Astrocyte (in vitro differentiated cells and primary cell): ENCODE data around the gene ADAMTS12. TPM values are rescaled to one million over a fixed set of nuclear protein-coding genes. Genes with fewer than 3 reads are reported as not detected.

Source experiments
- DNase-seq: peaks from one replicate; pipeline ENCODE4 v3.0.0-alpha.2; 2010; ENCODE audit warnings: low read depth
- FAIRE-seq: peaks from 2 replicates; lab custom pipeline; 2011; peaks lifted over from hg19 to GRCh38; lab: Jason Lieb, UNC
- H2AFZ ChIP-seq: 2 replicates; pipeline ENCODE4 v1.6.0; 2012; ENCODE audit warnings: low read depth, low read length, inconsistent platforms
- H3K27ac ChIP-seq: 2 replicates; pipeline ENCODE4 v1.5.1; 2011; ENCODE audit warnings: low read depth, low read length, inconsistent platforms
- H3K27me3 ChIP-seq: 2 replicates; pipeline ENCODE4 v1.6.0; 2011; ENCODE audit warnings: low read length, inconsistent platforms; ENCODE audit not compliant: insufficient read depth
- H3K36me3 ChIP-seq: 2 replicates; pipeline ENCODE4 v1.5.1; 2011; ENCODE audit warnings: low read length, inconsistent platforms; ENCODE audit not compliant: insufficient read depth
- H3K4me1 ChIP-seq: 2 replicates; pipeline ENCODE4 v1.5.1; 2011; ENCODE audit warnings: low read length, inconsistent platforms; ENCODE audit not compliant: insufficient read depth
- H3K4me2 ChIP-seq: 2 replicates; pipeline ENCODE4 v1.6.0; 2012; ENCODE audit warnings: low read length, inconsistent platforms
- H3K4me3 ChIP-seq: 2 replicates; pipeline ENCODE4 v1.5.1; 2011; ENCODE audit warnings: low read depth, mild to moderate bottlenecking, low read length, inconsistent platforms; ENCODE audit not compliant: insufficient read depth
- H3K79me2 ChIP-seq: 2 replicates; pipeline ENCODE4 v1.6.0; 2012; ENCODE audit warnings: mild to moderate bottlenecking, low read length, inconsistent platforms; ENCODE audit not compliant: insufficient read depth
- H3K9ac ChIP-seq: 2 replicates; pipeline ENCODE4 v1.6.0; 2012; ENCODE audit warnings: mild to moderate bottlenecking, low read length, inconsistent platforms
- H3K9me3 ChIP-seq: 2 replicates; pipeline ENCODE4 v1.5.1; 2012; ENCODE audit warnings: low read depth, mild to moderate bottlenecking, low read length, inconsistent platforms; ENCODE audit not compliant: insufficient read depth
- H4K20me1 ChIP-seq: 2 replicates; pipeline ENCODE4 v1.6.0; 2012; ENCODE audit warnings: low read length, inconsistent platforms; ENCODE audit not compliant: insufficient read depth
- H3K27ac Mint-ChIP-seq: one replicate; pipeline ENCODE4 v1.8.0; 2021; ENCODE audit warnings: mild to moderate bottlenecking, mixed read lengths; ENCODE audit not compliant: unreplicated experiment
- H3K27me3 Mint-ChIP-seq: one replicate; pipeline ENCODE4 v1.8.0; 2021; ENCODE audit warnings: low read depth, mixed read lengths; ENCODE audit not compliant: unreplicated experiment
- H3K36me3 Mint-ChIP-seq: one replicate; pipeline ENCODE4 v1.8.0; 2021; ENCODE audit warnings: low read depth, mixed read lengths; ENCODE audit not compliant: unreplicated experiment
- H3K4me1 Mint-ChIP-seq: one replicate; pipeline ENCODE4 v1.8.0; 2021; ENCODE audit warnings: low read depth, mixed read lengths; ENCODE audit not compliant: unreplicated experiment
- H3K4me3 Mint-ChIP-seq: one replicate; pipeline ENCODE4 v1.8.0; 2021; ENCODE audit warnings: mild to moderate bottlenecking, moderate library complexity, mixed read lengths; ENCODE audit not compliant: unreplicated experiment
- H3K9me3 Mint-ChIP-seq: one replicate; pipeline ENCODE4 v1.8.0; 2021; ENCODE audit warnings: mild to moderate bottlenecking, mixed read lengths; ENCODE audit not compliant: unreplicated experiment
- EZH2 ChIP-seq: IDR thresholded peaks from 2 replicates; pipeline ENCODE4 v1.6.1; 2012; ENCODE audit warnings: mild to moderate bottlenecking, low read length, inconsistent platforms; ENCODE audit not compliant: insufficient read depth
- total RNA-seq: library from RNA; stranded (reverse); gene quantifications from 2 replicates; pipeline ENCODE4 v1.2.1, GENCODE V29; 2021
- TF ChIP-seq, protein P1 (sequence below): IDR thresholded peaks from 2 replicates; pipeline ENCODE4 v1.5.1; 2011; ENCODE audit warnings: low read depth, mild to moderate bottlenecking, inconsistent platforms, low read length, moderate library complexity; ENCODE audit not compliant: insufficient read depth

The ADAMTS12 gene
- total RNA-seq, 1 donor from 2014 or later = 156 TPM

DNA sequence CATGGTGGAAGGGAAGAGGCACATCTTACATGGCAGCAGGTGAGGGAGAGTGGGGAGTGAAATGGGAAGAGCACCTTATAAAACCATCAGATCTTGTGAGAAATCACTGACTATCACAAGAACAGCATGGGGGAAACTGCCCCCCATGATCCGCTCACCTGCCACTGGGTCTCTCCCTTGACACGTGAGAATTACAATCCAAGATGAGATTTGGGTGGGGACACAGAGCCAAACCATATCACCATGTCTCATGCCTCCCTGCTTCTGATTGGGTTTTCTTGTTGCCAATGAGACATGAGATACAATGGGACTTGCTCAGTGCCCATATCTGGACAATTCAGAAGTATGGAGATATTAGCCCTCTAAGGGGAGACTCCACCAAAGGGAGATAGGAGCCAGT is 353.6 kb downstream of the ADAMTS12 start:
- H3K79me2 ChIP-seq = no peaks in the 10 kb centered on the region
- no peak overlapping the region for H3K27ac ChIP-seq
- no peak overlapping the region for H3K27ac Mint-ChIP-seq
- peaks cover 2% of the 10 kb centered on the region for H3K9me3 Mint-ChIP-seq
- no peak for DNase-seq
- TF ChIP-seq, protein P1, sequence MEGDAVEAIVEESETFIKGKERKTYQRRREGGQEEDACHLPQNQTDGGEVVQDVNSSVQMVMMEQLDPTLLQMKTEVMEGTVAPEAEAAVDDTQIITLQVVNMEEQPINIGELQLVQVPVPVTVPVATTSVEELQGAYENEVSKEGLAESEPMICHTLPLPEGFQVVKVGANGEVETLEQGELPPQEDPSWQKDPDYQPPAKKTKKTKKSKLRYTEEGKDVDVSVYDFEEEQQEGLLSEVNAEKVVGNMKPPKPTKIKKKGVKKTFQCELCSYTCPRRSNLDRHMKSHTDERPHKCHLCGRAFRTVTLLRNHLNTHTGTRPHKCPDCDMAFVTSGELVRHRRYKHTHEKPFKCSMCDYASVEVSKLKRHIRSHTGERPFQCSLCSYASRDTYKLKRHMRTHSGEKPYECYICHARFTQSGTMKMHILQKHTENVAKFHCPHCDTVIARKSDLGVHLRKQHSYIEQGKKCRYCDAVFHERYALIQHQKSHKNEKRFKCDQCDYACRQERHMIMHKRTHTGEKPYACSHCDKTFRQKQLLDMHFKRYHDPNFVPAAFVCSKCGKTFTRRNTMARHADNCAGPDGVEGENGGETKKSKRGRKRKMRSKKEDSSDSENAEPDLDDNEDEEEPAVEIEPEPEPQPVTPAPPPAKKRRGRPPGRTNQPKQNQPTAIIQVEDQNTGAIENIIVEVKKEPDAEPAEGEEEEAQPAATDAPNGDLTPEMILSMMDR = no peak
- TF ChIP-seq EZH2 = no peak
- H3K36me3 ChIP-seq = peaks cover 14% of the 10 kb centered on the region
- no peak overlapping the region for H3K4me2 ChIP-seq
- peaks cover 50% of the 10 kb centered on the region for H3K36me3 Mint-ChIP-seq
- no peaks in the 10 kb centered on the region for H3K9me3 ChIP-seq
- no peak overlapping the region for H2AFZ ChIP-seq
- H4K20me1 ChIP-seq = no peaks in the 10 kb centered on the region
- H3K4me3 ChIP-seq = no peak overlapping the region
- H3K4me1 ChIP-seq = no peaks in the 10 kb centered on the region
- no peaks in the 10 kb centered on the region for H3K27me3 Mint-ChIP-seq
- H3K27me3 ChIP-seq = no peaks in the 10 kb centered on the region
- H3K4me3 Mint-ChIP-seq = no peak overlapping the region
- H3K4me1 Mint-ChIP-seq = no peaks in the 10 kb centered on the region
- no peak overlapping the region for H3K9ac ChIP-seq
- no peak for FAIRE-seq

- no peak overlapping the region for H3K4me2 ChIP-seq
- Mint-ChIP-seq H3K36me3 (peaks cover 41% of the 10 kb centered on the region), H3K4me3 (no peak overlapping the region), H3K9me3 (peaks cover 2% of the 10 kb centered on the region), H3K4me1 (no peaks in the 10 kb centered on the region), H3K27me3 (no peaks in the 10 kb centered on the region), H3K27ac (no peak overlapping the region)
- no peak for FAIRE-seq
- DNase-seq = peak; percentile 8
- no peak overlapping the region for H3K4me3 ChIP-seq
- TF ChIP-seq, protein P1 = no peak
- no peak for TF ChIP-seq EZH2
- H4K20me1 ChIP-seq = no peaks in the 10 kb centered on the region
- H3K27ac ChIP-seq = no peak overlapping the region
- H3K9ac ChIP-seq = no peak overlapping the region
- no peaks in the 10 kb centered on the region for H3K4me1 ChIP-seq
- H3K79me2 ChIP-seq = no peaks in the 10 kb centered on the region
- H3K27me3 ChIP-seq = no peaks in the 10 kb centered on the region
- H3K36me3 ChIP-seq = peaks cover 16% of the 10 kb centered on the region
- no peaks in the 10 kb centered on the region for H3K9me3 ChIP-seq
- no peak overlapping the region for H2AFZ ChIP-seq
Measured at GRCh38 chr5:33537240-33537639, 354.6 kb downstream of the ADAMTS12 start.

- Mint-ChIP-seq H3K36me3 (peaks cover 41% of the 10 kb centered on the region), H3K4me1 (no peaks in the 10 kb centered on the region), H3K27me3 (no peaks in the 10 kb centered on the region), H3K4me3 (no peak overlapping the region), H3K27ac (no peak overlapping the region), H3K9me3 (peaks cover 2% of the 10 kb centered on the region)
- Histone ChIP-seq H4K20me1 (no peaks in the 10 kb centered on the region), H3K27me3 (no peaks in the 10 kb centered on the region), H3K36me3 (peaks cover 16% of the 10 kb centered on the region), H3K4me1 (no peaks in the 10 kb centered on the region), H3K4me3 (no peak overlapping the region), H3K79me2 (no peaks in the 10 kb centered on the region), H3K9ac (no peak overlapping the region), H3K9me3 (no peaks in the 10 kb centered on the region), H2AFZ (no peak overlapping the region), H3K4me2 (no peak overlapping the region), H3K27ac (no peak overlapping the region)
- TF ChIP-seq EZH2 = no peak
- TF ChIP-seq, protein P1 = no peak
- no peak for FAIRE-seq
- DNase-seq = no peak
Measured at GRCh38 chr5:33536802-33537201, 355.0 kb downstream of the ADAMTS12 start.
